HEK293 (cell line): ENCODE results near the gene ESR2.
"Not testable (repeated sequence)": the region's sequence is repeated elsewhere in the genome, so short reads cannot be mapped to it uniquely, and the experiment has no call there.

ENCODE experiments used
- CTCF ChIA-PET: fragments of 350-600 bp; formaldehyde crosslinking; extraction: SDS; loops from one replicate; lab custom pipeline; 2021; ENCODE audit warnings: antibody characterized with exemption; lab: Yijun Ruan, JAX
- POLR2A ChIA-PET: fragments of 300-600 bp; formaldehyde crosslinking; extraction: SDS; loops from one replicate; lab custom pipeline; 2020; ENCODE audit warnings: antibody characterized with exemption, inconsistent platforms; lab: Yijun Ruan, JAX
- H3K27ac ChIP-seq: fragments of 200-500 bp; sonication (Bioruptor generic); 2 replicates; pipeline ENCODE4 v1.5.1; 2014; ENCODE audit warnings: low read depth, low read length, control low read depth, inconsistent platforms; ENCODE audit errors: extremely low read depth
- H3K36me3 ChIP-seq, 2 experiments: fragments of 200-500 bp in 1 of 2; sonication (Bioruptor generic) in 1 of 2; 1 replicate in 1 of 2; 2 replicates in 1 of 2; pipeline ENCODE4 v1.5.1; 2014 to 2017; ENCODE audit warnings: inconsistent platforms in 2 of 2, low read length in 2 of 2; ENCODE audit not compliant: control insufficient read depth in 2 of 2, insufficient read depth in 1 of 2
- H3K4me1 ChIP-seq: fragments of 200-500 bp; sonication (Bioruptor generic); 2 replicates; pipeline ENCODE4 v1.5.1; 2014; ENCODE audit warnings: mild to moderate bottlenecking, low read length, inconsistent platforms; ENCODE audit not compliant: control insufficient read depth, insufficient read depth
- H3K4me3 ChIP-seq: 2 replicates; pipeline ENCODE4 v1.5.1; 2011; ENCODE audit warnings: low read depth, mild to moderate bottlenecking, control low read depth, low read length, moderate library complexity
- H3K9me3 ChIP-seq: fragments of 200-500 bp; sonication (Bioruptor generic); 2 replicates; pipeline ENCODE4 v1.5.1; 2014; ENCODE audit warnings: low read depth, low read length, inconsistent platforms; ENCODE audit not compliant: control insufficient read depth, insufficient read depth
- INSM2 ChIP-seq: fragments of 450-650 bp; formaldehyde crosslinking; IDR thresholded peaks from 2 replicates; pipeline ENCODE4 v1.5.1; 2016; ENCODE audit warnings: missing biosample characterization, missing genetic modification characterization
- KLF10 ChIP-seq: fragments of 450-650 bp; IDR thresholded peaks from 2 replicates; pipeline ENCODE4 v1.5.1; 2018; ENCODE audit warnings: missing biosample characterization, mild to moderate bottlenecking, missing genetic modification characterization
- KLF17 ChIP-seq: fragments of 450-650 bp; formaldehyde crosslinking; IDR thresholded peaks from 2 replicates; pipeline ENCODE4 v1.5.1; 2016; ENCODE audit warnings: missing biosample characterization, missing genetic modification characterization
- MEIS1 ChIP-seq: sonication (generic); formaldehyde crosslinking; IDR thresholded peaks from 2 replicates; pipeline ENCODE4 v1.8.1; 2022; ENCODE audit warnings: missing genetic modification reagents, mild to moderate bottlenecking, borderline replicate concordance
- MZF1 ChIP-seq: fragments of 450-650 bp; formaldehyde crosslinking; IDR thresholded peaks from 2 replicates; pipeline ENCODE4 v1.5.1; 2017; ENCODE audit warnings: missing biosample characterization, missing genetic modification characterization, borderline replicate concordance
- ZNF121 ChIP-seq: fragments of 450-650 bp; formaldehyde crosslinking; IDR thresholded peaks from 2 replicates; pipeline ENCODE4 v1.5.1; 2016; ENCODE audit warnings: missing biosample characterization, missing genetic modification characterization
- ZNF16 ChIP-seq: fragments of 450-650 bp; formaldehyde crosslinking; IDR thresholded peaks from 2 replicates; pipeline ENCODE4 v1.5.1; 2016; ENCODE audit warnings: low read depth, missing biosample characterization, missing genetic modification characterization
- ZNF311 ChIP-seq: fragments of 450-650 bp; formaldehyde crosslinking; IDR thresholded peaks from 2 replicates; pipeline ENCODE4 v1.5.1; 2017; ENCODE audit warnings: missing biosample characterization, missing genetic modification characterization, borderline replicate concordance
- ZNF529 ChIP-seq: fragments of 450-650 bp; formaldehyde crosslinking; IDR thresholded peaks from 2 replicates; pipeline ENCODE4 v1.5.1; 2017; ENCODE audit warnings: missing genetic modification characterization, missing biosample characterization; ENCODE audit not compliant: insufficient replicate concordance
- ZNF561 ChIP-seq: fragments of 450-650 bp; IDR thresholded peaks from 2 replicates; pipeline ENCODE4 v1.5.1; 2018; ENCODE audit warnings: missing biosample characterization, missing genetic modification characterization, borderline replicate concordance
- ZNF639 ChIP-seq: fragments of 450-650 bp; formaldehyde crosslinking; IDR thresholded peaks from 2 replicates; pipeline ENCODE4 v1.5.1; 2016; ENCODE audit warnings: missing biosample characterization, missing genetic modification characterization
- ZNF660 ChIP-seq: fragments of 450-650 bp; IDR thresholded peaks from 2 replicates; pipeline ENCODE4 v1.5.1; 2018; ENCODE audit warnings: missing biosample characterization, mild to moderate bottlenecking, missing genetic modification characterization
- ZSCAN4 ChIP-seq: fragments of 450-650 bp; formaldehyde crosslinking; IDR thresholded peaks from 2 replicates; pipeline ENCODE4 v1.5.1; 2017; ENCODE audit warnings: missing biosample characterization, missing genetic modification characterization
- TF ChIP-seq, protein P1 (sequence below): fragments of 450-650 bp; formaldehyde crosslinking; IDR thresholded peaks from 2 replicates; pipeline ENCODE4 v1.5.1; 2016; ENCODE audit warnings: missing biosample characterization, missing genetic modification characterization
- TF ChIP-seq, protein P2 (sequence below): fragments of 450-650 bp; formaldehyde crosslinking; IDR thresholded peaks from 2 replicates; pipeline ENCODE4 v1.5.1; 2016; ENCODE audit warnings: missing biosample characterization, missing genetic modification characterization

ESR2 gene

DNA sequence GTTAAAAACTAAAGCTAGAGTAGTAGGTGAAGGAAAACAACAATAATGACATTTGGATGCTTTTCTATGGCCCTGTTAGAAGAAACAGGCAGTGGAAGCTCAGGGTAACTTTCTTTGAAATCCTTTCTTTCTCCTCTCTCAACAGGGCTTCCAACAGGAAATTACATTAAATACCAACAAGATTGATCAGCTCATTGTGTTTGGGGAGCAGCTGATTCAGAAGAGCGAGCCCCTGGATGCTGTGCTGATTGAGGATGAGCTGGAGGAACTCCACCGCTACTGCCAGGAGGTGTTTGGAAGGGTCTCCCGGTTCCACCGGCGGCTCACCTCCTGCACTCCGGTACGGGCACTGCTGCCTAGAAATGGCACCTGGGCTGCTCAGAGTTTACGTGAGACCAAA lies 81.5 kb downstream of the ESR2 start:
- H3K4me1 ChIP-seq, result no peaks in the 10 kb centered on the region
- H3K27ac ChIP-seq, result no peak overlapping the region
- ChIA-PET CTCF (no interaction called here), POLR2A (no interaction called here)
- H3K4me3 ChIP-seq, result no peak overlapping the region
- TF ChIP-seq MZF1 (tag by site-specific recombination), result no peak
- TF ChIP-seq KLF10 (tag by site-specific recombination), result no peak
- no peak for TF ChIP-seq MEIS1
- no peak for TF ChIP-seq ZNF561 (tag by site-specific recombination)
- TF ChIP-seq, protein P1, sequence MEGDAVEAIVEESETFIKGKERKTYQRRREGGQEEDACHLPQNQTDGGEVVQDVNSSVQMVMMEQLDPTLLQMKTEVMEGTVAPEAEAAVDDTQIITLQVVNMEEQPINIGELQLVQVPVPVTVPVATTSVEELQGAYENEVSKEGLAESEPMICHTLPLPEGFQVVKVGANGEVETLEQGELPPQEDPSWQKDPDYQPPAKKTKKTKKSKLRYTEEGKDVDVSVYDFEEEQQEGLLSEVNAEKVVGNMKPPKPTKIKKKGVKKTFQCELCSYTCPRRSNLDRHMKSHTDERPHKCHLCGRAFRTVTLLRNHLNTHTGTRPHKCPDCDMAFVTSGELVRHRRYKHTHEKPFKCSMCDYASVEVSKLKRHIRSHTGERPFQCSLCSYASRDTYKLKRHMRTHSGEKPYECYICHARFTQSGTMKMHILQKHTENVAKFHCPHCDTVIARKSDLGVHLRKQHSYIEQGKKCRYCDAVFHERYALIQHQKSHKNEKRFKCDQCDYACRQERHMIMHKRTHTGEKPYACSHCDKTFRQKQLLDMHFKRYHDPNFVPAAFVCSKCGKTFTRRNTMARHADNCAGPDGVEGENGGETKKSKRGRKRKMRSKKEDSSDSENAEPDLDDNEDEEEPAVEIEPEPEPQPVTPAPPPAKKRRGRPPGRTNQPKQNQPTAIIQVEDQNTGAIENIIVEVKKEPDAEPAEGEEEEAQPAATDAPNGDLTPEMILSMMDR (tag by site-specific recombination), result no peak
- TF ChIP-seq ZNF529 (tag by site-specific recombination), result no peak
- no peak for TF ChIP-seq ZNF639 (tag by site-specific recombination)
- no peak for TF ChIP-seq ZNF311 (tag by site-specific recombination)
- TF ChIP-seq ZNF660 (tag by site-specific recombination), result no peak
- TF ChIP-seq KLF17 (tag by site-specific recombination), result no peak
- no peak for TF ChIP-seq ZSCAN4 (tag by site-specific recombination)
- no peak for TF ChIP-seq ZNF16 (tag by site-specific recombination)
- H3K9me3 ChIP-seq, result no peaks in the 10 kb centered on the region
- peaks cover 0 to 78% of the 10 kb centered on the region in 2 experiments; a peak in 2 of 3 replicates for H3K36me3 ChIP-seq

GRCh38 chr14:64210912-64211311 lies 83.3 kb downstream of the ESR2 start:
- not testable (repeated sequence) for H3K27ac ChIP-seq

DNA sequence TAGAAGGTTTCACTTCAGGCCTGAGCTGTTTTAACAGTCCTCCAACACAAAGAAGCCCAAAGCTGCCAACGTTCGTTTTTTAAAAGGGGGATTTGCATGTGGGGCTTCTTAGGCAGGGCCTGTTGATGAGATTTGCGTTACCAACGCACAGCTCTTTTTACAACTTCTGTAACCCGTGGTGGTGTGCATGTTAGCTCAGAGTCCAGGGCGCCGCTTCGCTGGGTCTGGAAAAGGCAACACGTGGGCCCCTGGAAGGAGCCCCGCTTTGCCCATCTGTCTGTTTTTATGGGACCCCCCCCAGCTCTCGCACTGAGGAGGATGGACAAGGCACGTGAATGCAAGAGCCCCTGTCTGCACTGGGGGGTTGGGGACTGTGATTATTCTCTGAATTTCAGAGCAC lies 84.0 kb downstream of the ESR2 start:
- POLR2A ChIA-PET, result no interaction called here
- Histone ChIP-seq H3K9me3 (no peaks in the 10 kb centered on the region), H3K27ac (no peak overlapping the region), H3K36me3 (peaks cover 0 to 60% of the 10 kb centered on the region in 2 experiments; a peak in 2 of 3 replicates), H3K4me1 (no peaks in the 10 kb centered on the region), H3K4me3 (no peak overlapping the region)
- CTCF ChIA-PET, result no interaction called here
- no peak for TF ChIP-seq INSM2
- TF ChIP-seq, protein P2, sequence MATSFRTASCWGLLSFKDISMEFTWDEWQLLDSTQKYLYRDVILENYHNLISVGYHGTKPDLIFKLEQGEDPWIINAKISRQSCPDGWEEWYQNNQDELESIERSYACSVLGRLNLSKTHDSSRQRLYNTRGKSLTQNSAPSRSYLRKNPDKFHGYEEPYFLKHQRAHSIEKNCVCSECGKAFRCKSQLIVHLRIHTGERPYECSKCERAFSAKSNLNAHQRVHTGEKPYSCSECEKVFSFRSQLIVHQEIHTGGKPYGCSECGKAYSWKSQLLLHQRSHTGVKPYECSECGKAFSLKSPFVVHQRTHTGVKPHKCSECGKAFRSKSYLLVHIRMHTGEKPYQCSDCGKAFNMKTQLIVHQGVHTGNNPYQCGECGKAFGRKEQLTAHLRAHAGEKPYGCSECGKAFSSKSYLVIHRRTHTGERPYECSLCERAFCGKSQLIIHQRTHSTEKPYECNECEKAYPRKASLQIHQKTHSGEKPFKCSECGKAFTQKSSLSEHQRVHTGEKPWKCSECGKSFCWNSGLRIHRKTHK, result no peak

More at GRCh38 chr14:64210912-64211311, 83.3 kb downstream of the ESR2 start:
- H3K9me3 ChIP-seq, H3K4me1 ChIP-seq, POLR2A ChIA-PET, H3K4me3 ChIP-seq: not testable (repeated sequence)
- CTCF ChIA-PET, result interaction anchor here (0.7 kb wide), 1 partner anchor 79 kb away, joined by 3 read pairs; no protein-coding TSS in a partner anchor
- H3K36me3 ChIP-seq, result peaks cover 0 to 67% of the 10 kb centered on the region in 2 experiments; a peak in 2 of 3 replicates
- peak; percentile 85 for TF ChIP-seq ZNF121 (tag by site-specific recombination)
